PC-9 (cell line): ENCODE data around the gene ACACA.

Experiments
- CTCF ChIP-seq: fragments of 200-600 bp; sonication (generic); conservative IDR thresholded peaks from 2 replicates; pipeline ENCODE4 v1.6.1; 2017; ENCODE audit warnings: mixed run types, antibody characterized with exemption, mild to moderate bottlenecking, moderate library complexity
- EZH2 ChIP-seq: fragments of 200-600 bp; sonication (generic); IDR thresholded peaks from 2 replicates; pipeline ENCODE4 v1.8.0; 2017; ENCODE audit warnings: antibody characterized with exemption, low read depth

- TF ChIP-seq CTCF (no peak), EZH2 (no peak)
Observed at GRCh38 chr17:37312137-37312923, 94.3 kb downstream of the ACACA start.
